Adrenal gland (tissue), 12 donors: ENCODE data around the gene PRKG1. TPM values are rescaled to one million over a fixed set of nuclear protein-coding genes. Genes with fewer than 3 reads are reported as not detected.

ENCODE experiments used
- DNase-seq, 7 donors: peaks; one replicate each; pipeline ENCODE4 v3.0.0-alpha.2; 2019 to 2020
- H3K27ac ChIP-seq, 5 donors: fragments of 200-600 bp; sonication (generic) in 4 of 5; 1 replicate in 3 of 5; 2 replicates in 2 of 5; pipeline versions ENCODE4 v1.5.1 to v1.8.0; 2016 to 2020; ENCODE audit warnings: mild to moderate bottlenecking in 1 of 5
- H3K27me3 ChIP-seq: fragments of 200-600 bp; 2 replicates; pipeline ENCODE4 v1.8.0; 2021
- H3K36me3 ChIP-seq, 2 donors: fragments of 200-600 bp; replicated peaks in 1 of 2; 1 replicate in 1 of 2; 2 replicates in 1 of 2; pipeline versions ENCODE4 v1.5.1 to v1.8.0; 2018 to 2022
- H3K4me1 ChIP-seq, 2 donors: fragments of 200-600 bp; replicated peaks in 1 of 2; 1 replicate in 1 of 2; 2 replicates in 1 of 2; pipeline versions ENCODE4 v1.5.1 to v1.8.0; 2018 to 2021
- H3K4me3 ChIP-seq, 4 donors: fragments of 200-600 bp; sonication (generic) in 3 of 4; one replicate each; pipeline ENCODE4 v1.5.1; 2016 to 2018
- H3K9me3 ChIP-seq, 3 donors: fragments of 200-600 bp; sonication (generic) in 1 of 3; replicated peaks in 1 of 3; 1 replicate in 2 of 3; 2 replicates in 1 of 3; pipeline versions ENCODE4 v1.5.1 to v1.8.0; 2016 to 2021
- CTCF ChIP-seq, 6 experiments: fragments of 450-650 bp in 4 of 6; fragments of 200-600 bp in 2 of 6; sonication (generic) in 1 of 6; IDR thresholded peaks; 1 replicate in 5 of 6; 2 replicates in 1 of 6; pipeline versions ENCODE4 v1.5.1 to v1.8.0; 2016 to 2021; ENCODE audit warnings: antibody characterized with exemption in 6 of 6, mild to moderate bottlenecking in 2 of 6, moderate library complexity in 1 of 6
- POLR2A ChIP-seq, 2 donors: fragments of 450-650 bp; IDR thresholded peaks; one replicate each; pipeline ENCODE4 v1.6.1; 2017; ENCODE audit warnings: antibody characterized with exemption in 2 of 2, mild to moderate bottlenecking in 2 of 2, moderate library complexity in 1 of 2
- WGBS, 4 donors: extraction: QIAGEN DNeasy Blood & Tissue Kit in 2 of 4; methylation state at CpG; one replicate each; pipeline versions ENCODE4 v1.1.5 to v1.1.7; 2013 to 2017; 5-methylcytosine and 5-hydroxymethylcytosine counted together
- intact Hi-C, 2 donors: fragments of 100-400 bp; cut with DNase I; formaldehyde crosslinking; loops; one replicate each; pipeline versions ENCODE4 v1.14.1 to v1.15.0; 2022 to 2023
- polyA plus RNA-seq, 3 donors: library from polyadenylated mRNA; stranded (reverse); fragments of 200-250 nt in 2 of 3; fragments of 350-450 nt in 1 of 3; fragmentation: Illumina TruSeq in 1 of 3; extraction: RNeasy Lipid Tissue Mini Kit (QIAGEN cat#74804) in 1 of 3; gene quantifications; one replicate each; pipeline ENCODE4 v1.2.3, GENCODE V29; 2013 to 2014
- total RNA-seq, 9 donors: library from RNA; depleted of rRNA in 4 of 9; stranded (reverse); fragments of >200 nt in 4 of 9; fragments of 120-200 nt in 1 of 9; fragmentation: NEBNext Ultra II Directional in 1 of 9; extraction: Animal tissue kit (Norgen Biotek cat#: 25700) in 1 of 9; gene quantifications; one replicate each; pipeline versions ENCODE4 v1.1.0 to v1.2.4, GENCODE V29; 2013 to 2023
- donor health status: healthy with polysubstance abuse.
- donor health status: Bipolar disorder and iron deficiency.
- donor health status: DM: yes; HTN: yes; CAD: no.
- donor health status: DM: no; HTN: no; CAD: no.
- donor health status: DM: no; HTN: no; CAD: no.
- donor health status: DM: yes; HTN: yes; CAD: no.

The PRKG1 gene
- total and polyA plus RNA-seq, 12 donors: 6.9 to 104 (median 29.7) TPM

- no peak overlapping the region for H3K4me3 ChIP-seq
- no peak for DNase-seq
- TF ChIP-seq POLR2A (IDR thresholded peaks at IDR 0.05) (no peak), CTCF (IDR thresholded peaks at IDR 0.05) (no peak)
- H3K27ac ChIP-seq: no peak overlapping the region
- intact Hi-C loops: no loop called here
- no peaks in the 10 kb centered on the region for H3K36me3 ChIP-seq
- no peaks in the 10 kb centered on the region for H3K9me3 ChIP-seq
- H3K4me1 ChIP-seq: peaks cover 13 to 34% of the 10 kb centered on the region in 2 donors
- no peaks in the 10 kb centered on the region for H3K27me3 ChIP-seq
- 37 to 64% (median 63%) methylated on average over 1 of the region's 1 CpG for WGBS, 4 donors
These were observed 176.1 kb downstream of the PRKG1 start for GRCh38 chr10:51250278-51250920.

GRCh38 chr10:51251110-51251509 is 176.8 kb downstream of the PRKG1 start:
- H3K36me3 ChIP-seq: no peaks in the 10 kb centered on the region
- no peak for DNase-seq
- H3K4me3 ChIP-seq: no peak overlapping the region
- H3K4me1 ChIP-seq: peaks cover 13 to 26% of the 10 kb centered on the region in 2 donors
- H3K27me3 ChIP-seq: no peaks in the 10 kb centered on the region
- 3 to 18% (median 8%) methylated on average over 1 of the region's 1 CpG for WGBS, 4 donors
- no peaks in the 10 kb centered on the region for H3K9me3 ChIP-seq
- intact Hi-C loops: no loop called here
- TF ChIP-seq POLR2A (IDR thresholded peaks at IDR 0.05): no peak
- no peak for TF ChIP-seq CTCF (IDR thresholded peaks at IDR 0.05)
- H3K27ac ChIP-seq: no peak overlapping the region

GRCh38 chr10:51255381-51255780 is 181.1 kb downstream of the PRKG1 start:
- no peak overlapping the region for H3K27ac ChIP-seq

More at GRCh38 chr10:51255381-51255780, 181.1 kb downstream of the PRKG1 start:
- H3K36me3 ChIP-seq: no peaks in the 10 kb centered on the region
- H3K4me3 ChIP-seq: no peak overlapping the region
- 66 to 86% (median 76%) methylated on average over 4 of the region's 4 CpGs for WGBS, 4 donors
- H3K27me3 ChIP-seq: no peaks in the 10 kb centered on the region
- H3K4me1 ChIP-seq: peaks cover 8 to 14% of the 10 kb centered on the region in 2 donors
- H3K9me3 ChIP-seq: no peaks in the 10 kb centered on the region
- no peak for DNase-seq
- TF ChIP-seq CTCF (IDR thresholded peaks at IDR 0.05) (no peak), POLR2A (IDR thresholded peaks at IDR 0.05) (no peak)
- intact Hi-C loops: no loop called here
